HCT116 (cell line): ENCODE data around the gene UBQLNL. TPM values are rescaled to one million over a fixed set of nuclear protein-coding genes. Genes with fewer than 3 reads are reported as not detected.

ENCODE experiments used
- ATAC-seq: fragments of 200-7000 bp; cut with Tn5 transposase; 2 replicates; pipeline ENCODE4 v1.9.1; 2020; ENCODE audit warnings: mild to moderate bottlenecking, moderate library complexity
- BruUV-seq: library from RNA; stranded (reverse); fragments of 400-500 nt; replicated peaks from 2 replicates; lab custom pipeline; 2021; lab: Mats Ljungman, UMichigan
- CTCF ChIA-PET: fragments of 300-600 bp; sonication (Branson Sonifier 250); formaldehyde crosslinking; loops from one replicate; lab custom pipeline; 2021; ENCODE audit warnings: antibody characterized with exemption; lab: Charles Lee
- POLR2A ChIA-PET: fragments of 300-600, 350-600 bp; sonication (Branson Sonifier 250); formaldehyde crosslinking; loops from one replicate; lab custom pipeline; 2021; ENCODE audit warnings: antibody characterized with exemption; lab: Charles Lee
- RAD21 ChIA-PET, 2 experiments: fragments of 300-600 bp; sonication (Branson Sonifier 250); formaldehyde crosslinking; loops; one replicate each; lab custom pipeline; 2023; ENCODE audit warnings: low total read pairs in 2 of 2; ENCODE audit not compliant: uncharacterized antibody in 2 of 2, unreplicated experiment in 2 of 2, low non-redundant PET in 1 of 2; lab: Charles Lee
- DNase-seq: peaks from one replicate; pipeline ENCODE4 v3.0.0-alpha.2; 2010; ENCODE audit warnings: low read depth, low spot score
- H2AFZ ChIP-seq: fragments of 200-600 bp; shearing (Covaris generic), sonication (generic); 2 replicates; pipeline ENCODE4 v1.6.1; 2017; ENCODE audit warnings: low read depth, mixed run types, mixed read lengths, antibody characterized with exemption, low read length; ENCODE audit not compliant: poor library complexity, severe bottlenecking
- H3K27ac ChIP-seq: 2 replicates; pipeline ENCODE4 v1.5.1; 2012; ENCODE audit warnings: low read depth, low read length
- H3K27me3 ChIP-seq: fragments of 200-600 bp; sonication (generic); 2 replicates; pipeline ENCODE4 v1.6.1; 2016; ENCODE audit warnings: mixed run types, low read length, mixed read lengths; ENCODE audit not compliant: insufficient read depth
- H3K36me3 ChIP-seq, 2 experiments: fragments of 200-500 bp in 1 of 2; fragments of 200-600 bp in 1 of 2; sonication (Bioruptor generic) in 1 of 2; sonication (generic) in 1 of 2; 2 replicates each; pipeline versions ENCODE4 v1.5.1 to v1.6.1; 2014 to 2016; ENCODE audit warnings: low read length in 2 of 2, inconsistent platforms in 1 of 2, mixed read lengths in 1 of 2, mixed run types in 1 of 2; ENCODE audit not compliant: insufficient read depth in 2 of 2, control insufficient read depth in 1 of 2
- H3K4me1 ChIP-seq, 2 experiments: fragments of 200-600 bp in 1 of 2; sonication (generic) in 1 of 2; 2 replicates each; pipeline versions ENCODE4 v1.5.1 to v1.6.1; 2012 to 2017; ENCODE audit warnings: low read length in 2 of 2, inconsistent platforms in 1 of 2, mild to moderate bottlenecking in 1 of 2, mixed read lengths in 1 of 2, mixed run types in 1 of 2, moderate library complexity in 1 of 2; ENCODE audit not compliant: insufficient read depth in 2 of 2, control insufficient read depth in 1 of 2
- H3K4me2 ChIP-seq: fragments of 200-600 bp; sonication (generic); 2 replicates; pipeline ENCODE4 v1.6.1; 2017; ENCODE audit warnings: mixed run types, low read length, mixed read lengths
- H3K4me3 ChIP-seq, 2 experiments: fragments of 200-600 bp in 1 of 2; sonication (generic) in 1 of 2; replicated peaks in 1 of 2; 2 replicates each; pipeline ENCODE4 v1.5.1; 2011 to 2016; ENCODE audit warnings: low read length in 2 of 2, control low read depth in 1 of 2, low read depth in 1 of 2, mild to moderate bottlenecking in 1 of 2, mixed read lengths in 1 of 2, mixed run types in 1 of 2
- H3K79me2 ChIP-seq: fragments of 200-600 bp; sonication (generic); 2 replicates; pipeline ENCODE4 v1.6.1; 2017; ENCODE audit warnings: mild to moderate bottlenecking, mixed run types, low read length, moderate library complexity, mixed read lengths; ENCODE audit not compliant: insufficient read depth
- H3K9ac ChIP-seq: fragments of 200-600 bp; sonication (generic); 2 replicates; pipeline ENCODE4 v1.6.1; 2016; ENCODE audit warnings: low read length, mixed read lengths
- H3K9me2 ChIP-seq: fragments of 200-600 bp; sonication (generic), shearing (Covaris generic); 2 replicates; pipeline ENCODE4 v1.6.1; 2017; ENCODE audit warnings: mixed run types, mild to moderate bottlenecking, moderate library complexity; ENCODE audit not compliant: insufficient read depth
- H3K9me3 ChIP-seq, 2 experiments: fragments of 200-500 bp in 1 of 2; fragments of 200-600 bp in 1 of 2; sonication (Bioruptor generic) in 1 of 2; sonication (generic) in 1 of 2; 2 replicates each; pipeline ENCODE4 v1.6.1; 2014 to 2017; ENCODE audit warnings: low read length in 2 of 2, mixed read lengths in 2 of 2, inconsistent platforms in 1 of 2, low read depth in 1 of 2, mild to moderate bottlenecking in 1 of 2, mixed run types in 1 of 2, moderate library complexity in 1 of 2; ENCODE audit not compliant: control insufficient read depth in 1 of 2, insufficient read depth in 1 of 2
- H4K20me1 ChIP-seq: fragments of 200-600 bp; sonication (generic), shearing (Covaris generic); 2 replicates; pipeline ENCODE4 v1.6.1; 2017; ENCODE audit warnings: mixed run types, mild to moderate bottlenecking, moderate library complexity; ENCODE audit not compliant: insufficient read depth
- ATF3 ChIP-seq: IDR thresholded peaks from 2 replicates; pipeline ENCODE4 v1.6.1; 2012
- FOSL1 ChIP-seq: IDR thresholded peaks from 2 replicates; pipeline ENCODE4 v1.6.1; 2012; ENCODE audit warnings: low read depth
- ZBTB33 ChIP-seq: IDR thresholded peaks from 2 replicates; pipeline ENCODE4 v1.6.1; 2011; ENCODE audit warnings: mild to moderate bottlenecking, low read length, moderate library complexity; ENCODE audit not compliant: insufficient replicate concordance; ENCODE audit errors: extremely low read depth
- ZNF274 ChIP-seq: fragments of 200-500 bp; sonication (Bioruptor generic); IDR thresholded peaks from 2 replicates; pipeline ENCODE4 v1.6.1; 2014; ENCODE audit warnings: mild to moderate bottlenecking, low read depth, low read length, inconsistent platforms
- intact Hi-C: fragments of 100-400 bp; cut with micrococcal nuclease; formaldehyde crosslinking; loops from 2 replicates; pipeline ENCODE4 v1.10.0; 2022
- total RNA-seq: library from RNA; stranded (reverse); gene quantifications from one replicate; pipeline ENCODE4 v1.2.1, GENCODE V29; 2021; ENCODE audit not compliant: unreplicated experiment

Gene UBQLNL
- total RNA-seq, 1 experiment from 2014 or later: not detected

- TF ChIP-seq FOSL1: no peak
- H3K9me2 ChIP-seq: no peaks in the 10 kb centered on the region
- ChIA-PET CTCF (interaction anchor here (2.3 kb wide), 1 partner anchor 10 kb away, joined by 11 read pairs; no protein-coding TSS in a partner anchor), RAD21 (no interaction called here), POLR2A (interaction anchor here (1.3 to 1.7 kb wide), 2 partner anchors 18 to 19 kb away, joined by 4 to 11 read pairs; no protein-coding TSS in a partner anchor)
- H3K79me2 ChIP-seq: peaks cover 82% of the 10 kb centered on the region
- intact Hi-C loops: no loop called here
- peaks cover 0 to 57% of the 10 kb centered on the region in 2 experiments; a peak in 2 of 4 replicates for H3K4me1 ChIP-seq
- H4K20me1 ChIP-seq: peaks cover 70% of the 10 kb centered on the region; the same call in 1 of the 2 replicates
- H3K27me3 ChIP-seq: no peaks in the 10 kb centered on the region
- DNase-seq: no peak
- H2AFZ ChIP-seq: no peak overlapping the region
- peak overlapping the region; percentile 22; the same call in 1 of the 2 replicates for H3K9ac ChIP-seq
- ATAC-seq: peak; percentile 17; the same call in 1 of the 2 replicates
- H3K4me2 ChIP-seq: 0 out of 2 replicates have a peak overlapping the region, but pooled peaks have one; percentile 1
- peak overlapping the region; percentile 3; the same call in 1 of the 2 replicates for H3K27ac ChIP-seq
- H3K36me3 ChIP-seq: peaks cover 0 to 71% of the 10 kb centered on the region in 2 experiments; a peak in 3 of 4 replicates
- H3K9me3 ChIP-seq: no peaks in the 10 kb centered on the region
- H3K4me3 ChIP-seq: no peak overlapping the region
- no TSS peak for BruUV-seq
These were observed 30.1 kb downstream of the UBQLNL start for GRCh38 chr11:5486421-5486820.

GRCh38 chr11:5486003-5486402 lies 30.5 kb downstream of the UBQLNL start:
- CTCF ChIA-PET: interaction anchor here (2.3 kb wide), 1 partner anchor 9 kb away, joined by 11 read pairs; no protein-coding TSS in a partner anchor

More at GRCh38 chr11:5486003-5486402, 30.5 kb downstream of the UBQLNL start:
- ChIA-PET POLR2A (interaction anchor here (1.3 to 1.7 kb wide), 2 partner anchors 18 to 20 kb away, joined by 4 to 11 read pairs; no protein-coding TSS in a partner anchor), RAD21 (no interaction called here)
- Histone ChIP-seq H3K9me3 (no peaks in the 10 kb centered on the region), H4K20me1 (peaks cover 66% of the 10 kb centered on the region; the same call in 1 of the 2 replicates), H3K4me2 (no peak overlapping the region), H3K27ac (peak overlapping the region; percentile 3; the same call in 1 of the 2 replicates), H3K4me1 (peaks cover 0 to 52% of the 10 kb centered on the region in 2 experiments; a peak in 2 of 4 replicates), H3K9ac (peak overlapping the region; percentile 22; the same call in 1 of the 2 replicates), H2AFZ (no peak overlapping the region), H3K9me2 (no peaks in the 10 kb centered on the region), H3K79me2 (peaks cover 77% of the 10 kb centered on the region), H3K36me3 (peaks cover 0 to 67% of the 10 kb centered on the region in 2 experiments; a peak in 3 of 4 replicates), H3K27me3 (no peaks in the 10 kb centered on the region), H3K4me3 (no peak overlapping the region)
- intact Hi-C loops: no loop called here
- no TSS peak for BruUV-seq
- DNase-seq (no peak), ATAC-seq (peak; percentile 16; the same call in 1 of the 2 replicates)
- TF ChIP-seq ZBTB33 (no peak), ZNF274 (no peak), ATF3 (no peak)
